Measurements from ENCODE around the gene MS4A10.

DNA sequence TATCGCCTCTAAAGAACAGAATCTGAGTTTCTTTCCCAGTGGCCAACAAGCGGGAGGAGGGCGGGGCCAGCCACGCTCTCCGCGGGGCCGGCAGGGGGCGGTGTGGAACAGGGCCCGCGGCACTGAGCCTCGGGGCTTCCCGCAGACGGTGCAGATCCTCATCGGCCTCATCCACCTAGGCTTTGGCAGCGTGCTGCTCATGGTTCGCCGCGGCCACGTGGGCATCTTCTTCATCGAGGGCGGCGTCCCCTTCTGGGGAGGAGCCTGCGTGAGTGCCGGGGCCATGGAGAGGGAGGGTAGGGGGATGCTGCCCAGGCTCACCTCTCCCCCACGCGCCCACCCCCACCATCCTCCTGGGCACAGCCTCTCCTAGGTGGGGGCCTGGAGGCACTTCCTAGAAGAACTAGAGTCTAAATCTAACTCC, 17.7 kb upstream of the MS4A10 start:
- TF ChIP-seq, protein P1, sequence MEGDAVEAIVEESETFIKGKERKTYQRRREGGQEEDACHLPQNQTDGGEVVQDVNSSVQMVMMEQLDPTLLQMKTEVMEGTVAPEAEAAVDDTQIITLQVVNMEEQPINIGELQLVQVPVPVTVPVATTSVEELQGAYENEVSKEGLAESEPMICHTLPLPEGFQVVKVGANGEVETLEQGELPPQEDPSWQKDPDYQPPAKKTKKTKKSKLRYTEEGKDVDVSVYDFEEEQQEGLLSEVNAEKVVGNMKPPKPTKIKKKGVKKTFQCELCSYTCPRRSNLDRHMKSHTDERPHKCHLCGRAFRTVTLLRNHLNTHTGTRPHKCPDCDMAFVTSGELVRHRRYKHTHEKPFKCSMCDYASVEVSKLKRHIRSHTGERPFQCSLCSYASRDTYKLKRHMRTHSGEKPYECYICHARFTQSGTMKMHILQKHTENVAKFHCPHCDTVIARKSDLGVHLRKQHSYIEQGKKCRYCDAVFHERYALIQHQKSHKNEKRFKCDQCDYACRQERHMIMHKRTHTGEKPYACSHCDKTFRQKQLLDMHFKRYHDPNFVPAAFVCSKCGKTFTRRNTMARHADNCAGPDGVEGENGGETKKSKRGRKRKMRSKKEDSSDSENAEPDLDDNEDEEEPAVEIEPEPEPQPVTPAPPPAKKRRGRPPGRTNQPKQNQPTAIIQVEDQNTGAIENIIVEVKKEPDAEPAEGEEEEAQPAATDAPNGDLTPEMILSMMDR (IDR thresholded peaks at IDR 0.05; ENCODE audit: poor library complexity, severe bottlenecking) = no peak
- TF ChIP-seq, protein P2, sequence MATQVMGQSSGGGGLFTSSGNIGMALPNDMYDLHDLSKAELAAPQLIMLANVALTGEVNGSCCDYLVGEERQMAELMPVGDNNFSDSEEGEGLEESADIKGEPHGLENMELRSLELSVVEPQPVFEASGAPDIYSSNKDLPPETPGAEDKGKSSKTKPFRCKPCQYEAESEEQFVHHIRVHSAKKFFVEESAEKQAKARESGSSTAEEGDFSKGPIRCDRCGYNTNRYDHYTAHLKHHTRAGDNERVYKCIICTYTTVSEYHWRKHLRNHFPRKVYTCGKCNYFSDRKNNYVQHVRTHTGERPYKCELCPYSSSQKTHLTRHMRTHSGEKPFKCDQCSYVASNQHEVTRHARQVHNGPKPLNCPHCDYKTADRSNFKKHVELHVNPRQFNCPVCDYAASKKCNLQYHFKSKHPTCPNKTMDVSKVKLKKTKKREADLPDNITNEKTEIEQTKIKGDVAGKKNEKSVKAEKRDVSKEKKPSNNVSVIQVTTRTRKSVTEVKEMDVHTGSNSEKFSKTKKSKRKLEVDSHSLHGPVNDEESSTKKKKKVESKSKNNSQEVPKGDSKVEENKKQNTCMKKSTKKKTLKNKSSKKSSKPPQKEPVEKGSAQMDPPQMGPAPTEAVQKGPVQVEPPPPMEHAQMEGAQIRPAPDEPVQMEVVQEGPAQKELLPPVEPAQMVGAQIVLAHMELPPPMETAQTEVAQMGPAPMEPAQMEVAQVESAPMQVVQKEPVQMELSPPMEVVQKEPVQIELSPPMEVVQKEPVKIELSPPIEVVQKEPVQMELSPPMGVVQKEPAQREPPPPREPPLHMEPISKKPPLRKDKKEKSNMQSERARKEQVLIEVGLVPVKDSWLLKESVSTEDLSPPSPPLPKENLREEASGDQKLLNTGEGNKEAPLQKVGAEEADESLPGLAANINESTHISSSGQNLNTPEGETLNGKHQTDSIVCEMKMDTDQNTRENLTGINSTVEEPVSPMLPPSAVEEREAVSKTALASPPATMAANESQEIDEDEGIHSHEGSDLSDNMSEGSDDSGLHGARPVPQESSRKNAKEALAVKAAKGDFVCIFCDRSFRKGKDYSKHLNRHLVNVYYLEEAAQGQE (IDR thresholded peaks at IDR 0.05; ENCODE audit: borderline replicate concordance) = no peak
- TF ChIP-seq TAF1 (IDR thresholded peaks at IDR 0.05; ENCODE audit: low read depth) = no peak

Measured in neural cell (in vitro differentiated cells).